ENCODE measurements around the gene NR1I3.

The NR1I3 gene

GRCh38 chr1:161219078-161219892 lies 18.7 kb downstream of the NR1I3 start:
- in situ Hi-C loops (cut with MboI; ENCODE audit: low sequenced_read_pairs) = loop anchor here (25.0 kb wide), 1 partner anchor 518 kb away; the partner anchor contains the start of gene DUSP12

GRCh38 chr1:161218301-161219077 lies 19.5 kb downstream of the NR1I3 start:
- in situ Hi-C loops (cut with MboI; ENCODE audit: low sequenced_read_pairs) = loop anchor here (25.0 kb wide), 1 partner anchor 519 kb away; the partner anchor contains the start of gene DUSP12

GRCh38 chr1:161217831-161218230 lies 20.2 kb downstream of the NR1I3 start:
- in situ Hi-C loops (cut with MboI; ENCODE audit: low sequenced_read_pairs) = loop anchor here (25.0 kb wide), 1 partner anchor 519 kb away; the partner anchor contains the start of gene DUSP12

GRCh38 chr1:161216945-161217712 lies 20.9 kb downstream of the NR1I3 start:
- in situ Hi-C loops (cut with MboI; ENCODE audit: low sequenced_read_pairs) = loop anchor here (25.0 kb wide), 1 partner anchor 520 kb away; the partner anchor contains the start of gene DUSP12

GRCh38 chr1:161215076-161215475 lies 22.9 kb downstream of the NR1I3 start, which contains the start of gene FCER1G:
Gene FCER1G, plus strand, starts transcription at chr1:161215295. Its CDS starts 27 bp downstream, at chr1:161215322.
- in situ Hi-C loops (cut with MboI; ENCODE audit: low sequenced_read_pairs) = loop anchor here (25.0 kb wide), 1 partner anchor 522 kb away; the partner anchor contains the start of gene DUSP12

GRCh38 chr1:161214369-161214768 lies 23.6 kb downstream of the NR1I3 start:
- in situ Hi-C loops (cut with MboI; ENCODE audit: low sequenced_read_pairs) = loop anchor here (25.0 kb wide), 1 partner anchor 523 kb away; the partner anchor contains the start of gene DUSP12

GRCh38 chr1:161209790-161210409 lies 28.1 kb downstream of the NR1I3 start:
- in situ Hi-C loops (cut with MboI; ENCODE audit: low sequenced_read_pairs) = loop anchor here (10.0 to 25.0 kb wide), 2 partner anchors 175 to 527 kb away; partner anchors contain the start of gene DUSP12

GRCh38 chr1:161207173-161207572 lies 30.8 kb downstream of the NR1I3 start:
- in situ Hi-C loops (cut with MboI; ENCODE audit: low sequenced_read_pairs) = loop anchor here (10.0 to 25.0 kb wide), 2 partner anchors 178 to 530 kb away; partner anchors contain the start of gene DUSP12

GRCh38 chr1:161206411-161207140 lies 31.4 kb downstream of the NR1I3 start:
- in situ Hi-C loops (cut with MboI; ENCODE audit: low sequenced_read_pairs) = loop anchor here (10.0 to 25.0 kb wide), 2 partner anchors 178 to 531 kb away; partner anchors contain the start of gene DUSP12

GRCh38 chr1:161201836-161202712 lies 35.9 kb downstream of the NR1I3 start, which contains the start of gene NDUFS2:
Gene NDUFS2, plus strand, starts transcription at chr1:161202367. Its CDS starts 19 bp downstream, at chr1:161202386.
- in situ Hi-C loops (cut with MboI; ENCODE audit: low sequenced_read_pairs) = loop anchor here (10.0 to 25.0 kb wide), 2 partner anchors 183 to 535 kb away; partner anchors contain the start of gene DUSP12

- in situ Hi-C loops (cut with MboI; ENCODE audit: low sequenced_read_pairs) = loop anchor here (10.0 to 25.0 kb wide), 2 partner anchors 184 to 536 kb away; partner anchors contain the start of gene DUSP12
These were observed 36.8 kb downstream of the NR1I3 start for GRCh38 chr1:161200992-161201835.

GRCh38 chr1:161200421-161200991 lies 37.5 kb downstream of the NR1I3 start:
- in situ Hi-C loops (cut with MboI; ENCODE audit: low sequenced_read_pairs) = loop anchor here (10.0 to 25.0 kb wide), 2 partner anchors 184 to 537 kb away; partner anchors contain the start of gene DUSP12

- in situ Hi-C loops (cut with MboI; ENCODE audit: low sequenced_read_pairs) = loop anchor here (10.0 to 25.0 kb wide), 2 partner anchors 185 to 538 kb away; partner anchors contain the start of gene DUSP12
These were observed 38.4 kb downstream of the NR1I3 start for GRCh38 chr1:161199506-161200139.

GRCh38 chr1:161198897-161199431 lies 39.0 kb downstream of the NR1I3 start, which contains the start of gene ADAMTS4:
Gene ADAMTS4, minus strand, starts transcription at chr1:161199054. Its CDS starts 427 bp downstream, at chr1:161198627.
- in situ Hi-C loops (cut with MboI; ENCODE audit: low sequenced_read_pairs) = no loop called here

- in situ Hi-C loops (cut with MboI; ENCODE audit: low sequenced_read_pairs) = no loop called here
These were observed 39.7 kb downstream of the NR1I3 start for GRCh38 chr1:161198194-161198896.
